Astrocyte of the cerebellum (primary cell): Measurements from ENCODE around the gene PTDSS2.

Source experiments
- DNase-seq: peaks from one replicate; pipeline ENCODE4 v3.0.0-alpha.2; 2011; ENCODE audit warnings: low read depth
- H3K4me3 ChIP-seq: 2 replicates; pipeline ENCODE4 v1.5.1; 2011; ENCODE audit warnings: mild to moderate bottlenecking, low read depth, low read length, moderate library complexity
- CTCF ChIP-seq: IDR thresholded peaks from 2 replicates; pipeline ENCODE4 v1.5.1; 2012; ENCODE audit warnings: low read length, low read depth, moderate library complexity, mild to moderate bottlenecking; ENCODE audit errors: missing control alignments
- in situ Hi-C: cut with HindIII; loops from 2 replicates; pipeline ENCODE4 v1.10.0; 2017; ENCODE audit warnings: low sequenced_read_pairs

PTDSS2 gene

DNA sequence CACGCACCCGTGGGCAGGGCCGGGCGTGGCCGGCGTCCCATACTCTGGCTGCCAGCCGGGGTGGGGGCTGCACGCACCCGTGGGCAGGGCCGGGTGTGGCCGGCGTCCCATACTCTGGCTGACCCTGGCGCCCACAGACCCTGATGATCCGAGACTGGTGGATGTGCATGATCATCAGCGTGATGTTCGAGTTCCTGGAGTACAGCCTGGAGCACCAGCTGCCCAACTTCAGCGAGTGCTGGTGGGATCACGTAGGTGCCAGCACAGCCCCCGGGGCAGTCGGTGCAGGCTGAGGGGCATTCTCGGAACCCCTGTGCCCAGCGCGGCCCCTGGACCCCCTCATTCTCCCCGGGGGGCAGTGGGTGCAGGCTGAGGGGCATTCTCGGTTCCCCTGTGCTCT lies 38.0 kb downstream of the PTDSS2 start:
- H3K4me3 ChIP-seq: no peak overlapping the region
- in situ Hi-C loops: no loop called here
- no peak for DNase-seq
- TF ChIP-seq CTCF: no peak

- no peak overlapping the region for H3K4me3 ChIP-seq
- no peak for TF ChIP-seq CTCF
- in situ Hi-C loops: no loop called here
- no peak for DNase-seq
Measured at GRCh38 chr11:488579-488978, 38.5 kb downstream of the PTDSS2 start.

GRCh38 chr11:488992-489391 lies 38.9 kb downstream of the PTDSS2 start:
- in situ Hi-C loops: no loop called here
- H3K4me3 ChIP-seq: no peak overlapping the region
- no peak for TF ChIP-seq CTCF
- DNase-seq: no peak

DNA sequence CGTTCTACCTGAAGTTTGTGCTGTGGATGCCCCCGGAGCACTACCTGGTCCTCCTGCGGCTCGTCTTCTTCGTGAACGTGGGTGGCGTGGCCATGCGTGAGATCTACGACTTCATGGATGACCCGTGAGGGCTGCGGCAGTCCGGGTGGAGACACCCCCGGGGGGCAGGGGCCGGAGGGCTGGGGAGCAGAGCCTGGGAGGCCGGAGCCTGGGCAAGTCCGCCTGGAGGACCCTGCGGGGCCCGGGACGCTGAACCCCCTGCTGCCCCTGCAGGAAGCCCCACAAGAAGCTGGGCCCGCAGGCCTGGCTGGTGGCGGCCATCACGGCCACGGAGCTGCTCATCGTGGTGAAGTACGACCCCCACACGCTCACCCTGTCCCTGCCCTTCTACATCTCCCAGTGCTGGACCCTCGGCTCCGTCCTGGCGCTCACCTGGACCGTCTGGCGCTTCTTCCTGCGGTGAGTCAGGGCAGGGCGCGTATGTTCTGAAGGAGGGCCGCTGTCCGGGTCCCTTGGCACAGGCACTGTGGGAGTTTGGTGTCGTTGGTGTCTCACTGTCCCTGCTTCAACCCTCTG lies 39.6 kb downstream of the PTDSS2 start:
- in situ Hi-C loops: no loop called here
- H3K4me3 ChIP-seq: no peak overlapping the region
- TF ChIP-seq CTCF: no peak
- no peak for DNase-seq

GRCh38 chr11:490186-490929 lies 40.3 kb downstream of the PTDSS2 start:
- TF ChIP-seq CTCF: no peak
- no peak for DNase-seq
- H3K4me3 ChIP-seq: no peak overlapping the region
- in situ Hi-C loops: no loop called here

DNA sequence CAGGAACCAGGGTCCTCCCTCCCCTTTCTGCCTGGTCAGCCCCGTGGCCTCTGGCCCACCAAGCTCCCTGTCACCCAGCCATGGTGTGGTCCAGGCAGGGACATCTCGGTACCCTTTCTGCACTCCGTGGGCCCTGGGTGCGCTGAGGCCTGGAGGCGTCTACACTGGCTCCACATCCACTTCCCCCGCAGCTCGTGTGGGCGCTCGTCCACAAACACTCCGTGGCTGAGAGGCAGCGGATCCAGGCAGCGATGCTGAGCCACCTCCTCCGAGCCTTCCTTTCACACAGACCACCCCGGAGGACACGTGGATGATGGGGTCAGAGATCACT lies 40.8 kb downstream of the PTDSS2 start:
- no peak overlapping the region for H3K4me3 ChIP-seq
- no peak for DNase-seq
- in situ Hi-C loops: no loop called here
- no peak for TF ChIP-seq CTCF
